PFSK-1 (cell line): ENCODE measurements around the gene HAX1.

ENCODE experiments used
- SIN3A ChIP-seq: IDR thresholded peaks from 2 replicates; pipeline ENCODE4 v1.6.1; 2012; ENCODE audit warnings: mild to moderate bottlenecking, low read length, moderate library complexity, borderline replicate concordance; ENCODE audit not compliant: insufficient read depth
- TAF1 ChIP-seq: IDR thresholded peaks from 2 replicates; pipeline ENCODE4 v1.6.1; 2012; ENCODE audit warnings: low read length, control low read depth, borderline replicate concordance; ENCODE audit not compliant: insufficient read depth

- TF ChIP-seq TAF1 (no peak), SIN3A (no peak)
Observed at GRCh38 chr1:154264454-154264853, 8.0 kb upstream of the HAX1 start.
